HG03135 (cell line): ENCODE data around the gene DGKE.

Source experiments
- ATAC-seq: cut with Tn5 transposase; IDR thresholded peaks from one replicate; pipeline ENCODE4 v1.9.1; 2021; ENCODE audit warnings: mild to moderate bottlenecking, moderate library complexity; ENCODE audit not compliant: unreplicated experiment

The DGKE gene

GRCh38 chr17:56887552-56888467 is 53.9 kb downstream of the DGKE start:
- no peak for ATAC-seq

GRCh38 chr17:56890390-56890789 is 56.4 kb downstream of the DGKE start:
- ATAC-seq = no peak

- no peak for ATAC-seq
These were observed 57.1 kb downstream of the DGKE start for GRCh38 chr17:56890906-56891674.

- no peak for ATAC-seq
These were observed 57.8 kb downstream of the DGKE start for GRCh38 chr17:56891751-56892150.

- no peak for ATAC-seq
These were observed 58.4 kb downstream of the DGKE start for GRCh38 chr17:56892333-56892732.

- ATAC-seq = no peak
These were observed 59.6 kb downstream of the DGKE start for GRCh38 chr17:56893503-56893902.

- ATAC-seq = no peak
These were observed 61.0 kb downstream of the DGKE start for GRCh38 chr17:56894859-56895455.

- no peak for ATAC-seq
These were observed 62.4 kb downstream of the DGKE start for GRCh38 chr17:56896217-56896967.

- no peak for ATAC-seq
These were observed 63.0 kb downstream of the DGKE start for GRCh38 chr17:56896968-56897359.

- no peak for ATAC-seq
These were observed 63.9 kb downstream of the DGKE start for GRCh38 chr17:56897646-56898424.

- ATAC-seq = no peak
These were observed 64.9 kb downstream of the DGKE start for GRCh38 chr17:56898874-56899273.

- no peak for ATAC-seq
These were observed 65.5 kb downstream of the DGKE start for GRCh38 chr17:56899403-56899802.

GRCh38 chr17:56902348-56902747 is 68.4 kb downstream of the DGKE start:
- no peak for ATAC-seq

- no peak for ATAC-seq
These were observed 69.6 kb downstream of the DGKE start for GRCh38 chr17:56903560-56903959.

- ATAC-seq = peak; percentile 90
These were observed 74.1 kb downstream of the DGKE start for GRCh38 chr17:56908001-56908542.

- ATAC-seq = no peak
These were observed 76.0 kb downstream of the DGKE start for GRCh38 chr17:56909742-56910508.

GRCh38 chr17:56910509-56911235 is 76.7 kb downstream of the DGKE start:
- no peak for ATAC-seq
